ENCODE data around the gene DIPK1B. TPM values are rescaled to one million over a fixed set of nuclear protein-coding genes. Genes with fewer than 3 reads are reported as not detected.

DIPK1B gene
- total RNA-seq (ENCODE audit: unreplicated experiment), result 293 TPM
- long read RNA-seq, transcript FAM69B-202 (5 exons, 1,668 nt), result major isoform, 37 of 57 reads
- long read RNA-seq, partial matches to known transcripts, result 6 of 57 reads
- long read RNA-seq, other reads (novel, unspliced or antisense), result 12 of 57 reads

DNA sequence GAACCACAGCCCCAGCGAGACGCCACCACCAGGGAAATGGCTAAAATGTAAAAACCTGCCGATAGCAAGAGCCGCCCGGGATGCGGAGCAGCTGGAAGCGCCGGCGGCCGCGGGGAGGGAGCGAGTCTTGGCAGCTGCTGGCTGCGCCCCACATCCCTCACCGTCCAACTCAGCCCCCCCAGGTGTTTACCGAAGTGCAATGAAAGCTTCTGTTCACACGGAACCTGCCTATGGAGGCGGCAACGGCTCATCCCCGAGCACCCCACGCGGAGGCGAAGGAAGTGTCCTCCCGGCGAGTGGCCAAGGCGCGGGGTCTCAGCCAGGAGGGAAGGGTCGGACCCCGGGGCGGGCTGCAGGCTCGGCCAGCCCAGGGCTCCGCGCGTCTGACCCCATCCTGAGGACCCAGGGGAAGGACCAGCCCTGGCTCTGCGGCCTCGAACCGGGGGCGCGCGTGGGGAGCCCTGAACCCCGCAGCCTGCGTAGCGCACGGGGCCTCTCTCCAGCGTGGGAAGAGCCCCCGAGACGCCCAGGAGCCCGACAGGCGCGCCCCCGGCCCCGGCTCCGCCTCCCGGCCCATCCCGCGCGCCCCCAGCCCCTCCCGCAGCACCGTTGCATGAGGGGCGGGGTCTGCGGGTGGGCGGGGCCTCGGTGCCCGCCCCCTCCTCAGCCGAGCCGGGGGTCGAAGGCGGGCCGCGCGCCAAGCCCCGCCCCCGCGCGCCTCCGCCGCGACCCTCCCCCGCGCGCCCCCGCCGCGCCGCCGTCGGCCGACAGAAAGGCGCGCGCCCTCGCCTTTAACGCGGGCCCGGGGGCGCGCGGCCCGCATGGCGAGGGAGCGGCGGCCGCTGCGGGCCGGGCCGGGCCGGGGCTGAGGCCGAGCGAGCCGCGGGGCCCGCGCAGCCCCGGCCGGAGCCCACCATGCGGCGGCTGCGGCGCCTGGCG lies at the start of gene DIPK1B:
Gene DIPK1B (plus strand): TSS at position 822 of the 939 bp plus-strand sequence. CDS start 94 bp downstream, at position 916.
- Mint-ChIP-seq H3K9me3 (ENCODE audit: unreplicated experiment) (no peaks in the 10 kb centered on the region), H3K36me3 (ENCODE audit: low read depth, unreplicated experiment) (peaks cover 17% of the 10 kb centered on the region), H3K4me3 (ENCODE audit: unreplicated experiment) (peak within 1 kb of the TSS; percentile 97), H3K27me3 (ENCODE audit: unreplicated experiment) (peaks cover 17% of the 10 kb centered on the region), H3K27ac (ENCODE audit: unreplicated experiment) (peak within 1 kb of the TSS; percentile 78), H3K4me1 (ENCODE audit: unreplicated experiment) (peaks cover 43% of the 10 kb centered on the region)
- peak; percentile 78 for DNase-seq (ENCODE audit: low spot score)
- TF ChIP-seq, protein P1, sequence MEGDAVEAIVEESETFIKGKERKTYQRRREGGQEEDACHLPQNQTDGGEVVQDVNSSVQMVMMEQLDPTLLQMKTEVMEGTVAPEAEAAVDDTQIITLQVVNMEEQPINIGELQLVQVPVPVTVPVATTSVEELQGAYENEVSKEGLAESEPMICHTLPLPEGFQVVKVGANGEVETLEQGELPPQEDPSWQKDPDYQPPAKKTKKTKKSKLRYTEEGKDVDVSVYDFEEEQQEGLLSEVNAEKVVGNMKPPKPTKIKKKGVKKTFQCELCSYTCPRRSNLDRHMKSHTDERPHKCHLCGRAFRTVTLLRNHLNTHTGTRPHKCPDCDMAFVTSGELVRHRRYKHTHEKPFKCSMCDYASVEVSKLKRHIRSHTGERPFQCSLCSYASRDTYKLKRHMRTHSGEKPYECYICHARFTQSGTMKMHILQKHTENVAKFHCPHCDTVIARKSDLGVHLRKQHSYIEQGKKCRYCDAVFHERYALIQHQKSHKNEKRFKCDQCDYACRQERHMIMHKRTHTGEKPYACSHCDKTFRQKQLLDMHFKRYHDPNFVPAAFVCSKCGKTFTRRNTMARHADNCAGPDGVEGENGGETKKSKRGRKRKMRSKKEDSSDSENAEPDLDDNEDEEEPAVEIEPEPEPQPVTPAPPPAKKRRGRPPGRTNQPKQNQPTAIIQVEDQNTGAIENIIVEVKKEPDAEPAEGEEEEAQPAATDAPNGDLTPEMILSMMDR (IDR thresholded peaks at IDR 0.05; ENCODE audit: unreplicated experiment), result no peak

DNA sequence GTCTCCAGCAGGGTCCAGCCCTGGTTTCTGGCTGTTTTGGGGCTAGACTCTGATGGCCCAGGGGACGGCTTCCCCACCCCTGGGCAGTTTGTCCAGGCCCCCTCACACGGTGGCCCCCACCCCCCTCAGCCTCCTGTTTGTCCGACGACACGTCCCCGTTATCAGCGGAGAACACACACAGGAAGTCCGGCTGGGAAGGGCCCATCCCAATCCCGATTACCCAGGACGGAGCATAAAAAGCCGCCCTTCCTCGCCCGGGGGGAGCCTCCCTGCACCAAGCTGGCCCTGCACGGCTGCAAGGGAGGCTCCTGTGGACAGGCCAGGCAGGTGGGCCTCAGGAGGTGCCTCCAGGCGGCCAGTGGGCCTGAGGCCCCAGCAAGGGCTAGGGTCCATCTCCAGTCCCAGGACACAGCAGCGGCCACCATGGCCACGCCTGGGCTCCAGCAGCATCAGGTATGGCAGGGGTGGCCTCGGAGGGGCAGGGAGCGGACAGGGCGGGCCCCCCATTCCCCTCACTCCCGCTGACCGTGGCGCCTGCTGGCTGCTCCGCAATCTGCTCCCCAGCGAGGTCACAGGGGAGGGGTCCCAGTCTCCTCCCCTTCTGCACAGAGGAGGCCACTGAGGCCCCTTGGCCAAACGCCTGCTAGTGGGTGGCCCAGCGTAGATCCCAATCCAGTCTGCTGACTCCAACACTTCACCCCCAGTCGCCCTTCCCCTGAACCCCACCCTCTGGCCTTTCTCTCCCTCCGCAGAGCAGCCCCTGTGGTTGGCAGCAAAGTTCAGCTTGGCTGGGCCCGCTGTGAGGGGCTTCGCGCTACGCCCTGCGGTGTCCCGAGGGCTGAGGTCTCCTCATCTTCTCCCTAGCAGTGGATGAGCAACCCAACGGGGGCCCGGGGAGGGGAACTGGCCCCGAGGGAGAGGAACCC lies 49.5 kb upstream of the DIPK1B start, which contains the start of gene EGFL7:
Gene EGFL7 (plus strand): TSS at position 261 of the 926 bp plus-strand sequence. CDS start 5,367 bp downstream, outside the sequence.
- peaks cover 28% of the 10 kb centered on the region for H3K36me3 Mint-ChIP-seq (ENCODE audit: low read depth, unreplicated experiment)
- peaks cover 32% of the 10 kb centered on the region for H3K27me3 Mint-ChIP-seq (ENCODE audit: unreplicated experiment)
- TF ChIP-seq, protein P1 (IDR thresholded peaks at IDR 0.05; ENCODE audit: unreplicated experiment), result no peak
- no peaks in the 10 kb centered on the region for H3K9me3 Mint-ChIP-seq (ENCODE audit: unreplicated experiment)
- peak within 1 kb of the TSS; percentile 91 for H3K27ac Mint-ChIP-seq (ENCODE audit: unreplicated experiment)
- DNase-seq (ENCODE audit: low spot score), result peak; percentile 86
- H3K4me3 Mint-ChIP-seq (ENCODE audit: unreplicated experiment), result peak within 1 kb of the TSS; percentile 96
- peaks cover 5% of the 10 kb centered on the region for H3K4me1 Mint-ChIP-seq (ENCODE audit: unreplicated experiment)

DNA sequence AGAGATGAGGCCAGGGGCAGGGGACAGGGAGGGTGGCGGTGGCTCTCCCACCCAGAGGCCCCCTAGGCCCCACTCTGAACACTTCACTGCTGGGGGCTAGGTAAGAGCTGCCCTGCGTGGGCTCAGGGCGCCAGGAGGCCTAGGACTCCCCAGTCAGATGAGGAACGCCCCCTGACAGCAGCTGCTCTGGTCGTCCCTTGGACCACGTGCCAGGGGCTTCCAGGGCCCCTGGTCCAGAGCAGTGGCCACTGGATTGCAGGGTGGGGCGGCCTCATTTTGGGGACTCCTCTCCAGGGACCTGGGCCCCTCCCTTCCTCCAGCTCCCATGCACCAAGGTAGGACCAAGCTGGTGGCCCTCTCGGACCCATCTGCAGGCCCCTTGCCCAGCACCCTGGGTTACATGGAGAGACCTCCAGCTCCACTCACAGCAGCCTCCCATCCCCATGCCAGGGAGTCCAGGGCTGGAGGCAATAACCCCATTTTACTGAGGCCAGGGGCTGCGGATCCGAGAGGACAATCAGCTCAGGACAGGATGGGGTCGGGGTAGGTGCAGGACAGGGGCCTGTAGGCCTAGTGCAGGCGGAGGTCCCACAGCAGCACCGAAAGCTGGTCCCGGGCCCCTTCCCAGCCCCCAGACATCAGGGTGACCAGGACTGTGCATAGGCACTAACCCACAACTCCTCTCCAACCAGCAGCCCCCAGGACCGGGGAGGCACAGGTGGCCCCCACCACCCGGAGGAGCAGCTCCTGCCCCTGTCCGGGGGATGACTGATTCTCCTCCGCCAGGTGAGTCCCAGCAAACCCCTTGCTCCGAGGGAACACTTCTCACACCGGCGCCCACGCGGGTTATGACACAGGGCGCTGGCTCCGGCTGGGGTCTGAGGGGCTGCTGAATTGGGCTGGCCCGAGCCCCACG lies 48.1 kb upstream of the DIPK1B start:
- H3K27me3 Mint-ChIP-seq (ENCODE audit: unreplicated experiment), result peaks cover 44% of the 10 kb centered on the region
- peak overlapping the region; percentile 96 for H3K4me3 Mint-ChIP-seq (ENCODE audit: unreplicated experiment)
- no peak for DNase-seq (ENCODE audit: low spot score)
- peak overlapping the region; percentile 84 for H3K27ac Mint-ChIP-seq (ENCODE audit: unreplicated experiment)
- peaks cover 34% of the 10 kb centered on the region for H3K36me3 Mint-ChIP-seq (ENCODE audit: low read depth, unreplicated experiment)
- TF ChIP-seq, protein P1 (IDR thresholded peaks at IDR 0.05; ENCODE audit: unreplicated experiment), result no peak
- no peaks in the 10 kb centered on the region for H3K9me3 Mint-ChIP-seq (ENCODE audit: unreplicated experiment)
- H3K4me1 Mint-ChIP-seq (ENCODE audit: unreplicated experiment), result peaks cover 8% of the 10 kb centered on the region

DNA sequence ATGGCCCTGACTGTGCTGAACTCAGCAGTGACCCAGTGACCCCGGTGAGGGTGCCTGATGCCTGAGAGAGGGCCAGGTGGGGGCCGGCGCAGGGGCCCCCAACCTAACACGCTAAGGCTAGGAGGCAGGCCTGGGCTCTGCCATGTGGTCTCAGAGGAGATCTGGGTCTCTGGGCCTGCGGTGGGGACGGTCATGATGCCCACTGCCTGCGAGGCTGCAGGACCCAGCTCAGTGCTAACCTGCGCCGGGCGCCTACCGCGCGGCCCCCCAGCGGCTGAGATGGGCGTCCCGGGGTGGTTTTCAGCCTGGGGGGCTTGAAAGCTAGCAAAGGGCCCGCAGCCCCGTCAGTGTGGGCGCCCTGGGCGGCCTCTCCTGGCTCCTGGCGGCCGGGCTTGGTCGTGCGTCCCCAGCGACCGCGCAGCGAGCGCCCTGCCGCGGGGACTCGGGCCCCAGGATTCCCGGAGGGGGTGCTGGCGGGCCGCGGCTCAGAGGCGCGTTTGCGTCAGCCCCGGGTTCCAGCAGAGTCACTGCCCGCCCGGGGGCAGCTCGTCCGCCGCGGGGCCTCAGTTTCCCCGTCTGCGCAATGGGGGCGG lies 47.2 kb upstream of the DIPK1B start:
- peaks cover 51% of the 10 kb centered on the region for H3K27me3 Mint-ChIP-seq (ENCODE audit: unreplicated experiment)
- no peak for DNase-seq (ENCODE audit: low spot score)
- TF ChIP-seq, protein P1 (IDR thresholded peaks at IDR 0.05; ENCODE audit: unreplicated experiment), result no peak
- peaks cover 8% of the 10 kb centered on the region for H3K4me1 Mint-ChIP-seq (ENCODE audit: unreplicated experiment)
- H3K36me3 Mint-ChIP-seq (ENCODE audit: low read depth, unreplicated experiment), result peaks cover 34% of the 10 kb centered on the region
- H3K27ac Mint-ChIP-seq (ENCODE audit: unreplicated experiment), result peak overlapping the region; percentile 84
- peak overlapping the region; percentile 96 for H3K4me3 Mint-ChIP-seq (ENCODE audit: unreplicated experiment)
- H3K9me3 Mint-ChIP-seq (ENCODE audit: unreplicated experiment), result no peaks in the 10 kb centered on the region

All from endothelial cell (in vitro differentiated cells).